Ovary (tissue), 3 donors: Measurements from ENCODE around the gene RAC3.

Experiments
- EP300 ChIP-seq: sonication (generic); formaldehyde crosslinking; IDR thresholded peaks from one replicate; pipeline ENCODE4 v1.6.1; 2017; ENCODE audit warnings: antibody characterized with exemption
- POLR2A ChIP-seq: fragments of 450-650 bp; IDR thresholded peaks from one replicate; pipeline ENCODE4 v1.6.1; 2017; ENCODE audit warnings: antibody characterized with exemption, mild to moderate bottlenecking, moderate library complexity
- TF ChIP-seq, protein P1 (sequence below), 3 donors: fragments of 450-650 bp in 2 of 3; fragments of 200-600 bp in 1 of 3; IDR thresholded peaks; one replicate each; pipeline versions ENCODE4 v1.5.1 to v1.8.0; 2016 to 2022; ENCODE audit warnings: antibody characterized with exemption in 3 of 3, mild to moderate bottlenecking in 1 of 3
- donor health status: DM: no; HTN: no; CAD: no.

DNA sequence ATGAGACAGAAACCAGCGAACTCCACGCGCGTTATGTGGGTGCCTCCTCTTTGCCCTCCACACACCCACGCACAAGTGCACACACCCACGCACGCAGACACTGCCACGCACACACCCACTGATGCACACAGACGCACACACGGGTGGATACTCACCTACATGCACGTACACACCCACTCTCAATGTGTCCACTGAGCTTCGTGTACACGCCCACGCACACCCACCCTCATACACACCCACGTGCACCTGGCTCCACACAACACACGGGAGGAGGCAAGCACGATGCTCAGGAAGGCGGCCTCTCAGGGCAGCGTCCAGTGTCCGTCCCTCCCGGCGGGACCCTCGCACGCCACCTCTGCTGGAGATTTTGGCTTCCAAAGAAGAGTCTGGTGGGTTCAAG is 15.9 kb downstream of the RAC3 start:
- TF ChIP-seq, protein P1, sequence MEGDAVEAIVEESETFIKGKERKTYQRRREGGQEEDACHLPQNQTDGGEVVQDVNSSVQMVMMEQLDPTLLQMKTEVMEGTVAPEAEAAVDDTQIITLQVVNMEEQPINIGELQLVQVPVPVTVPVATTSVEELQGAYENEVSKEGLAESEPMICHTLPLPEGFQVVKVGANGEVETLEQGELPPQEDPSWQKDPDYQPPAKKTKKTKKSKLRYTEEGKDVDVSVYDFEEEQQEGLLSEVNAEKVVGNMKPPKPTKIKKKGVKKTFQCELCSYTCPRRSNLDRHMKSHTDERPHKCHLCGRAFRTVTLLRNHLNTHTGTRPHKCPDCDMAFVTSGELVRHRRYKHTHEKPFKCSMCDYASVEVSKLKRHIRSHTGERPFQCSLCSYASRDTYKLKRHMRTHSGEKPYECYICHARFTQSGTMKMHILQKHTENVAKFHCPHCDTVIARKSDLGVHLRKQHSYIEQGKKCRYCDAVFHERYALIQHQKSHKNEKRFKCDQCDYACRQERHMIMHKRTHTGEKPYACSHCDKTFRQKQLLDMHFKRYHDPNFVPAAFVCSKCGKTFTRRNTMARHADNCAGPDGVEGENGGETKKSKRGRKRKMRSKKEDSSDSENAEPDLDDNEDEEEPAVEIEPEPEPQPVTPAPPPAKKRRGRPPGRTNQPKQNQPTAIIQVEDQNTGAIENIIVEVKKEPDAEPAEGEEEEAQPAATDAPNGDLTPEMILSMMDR (IDR thresholded peaks at IDR 0.05), result no peak
- TF ChIP-seq POLR2A (no peak), EP300 (no peak)
